ENCODE measurements around the gene C5orf46.
"Not testable (repeated sequence)": the region's sequence is repeated elsewhere in the genome, so short reads cannot be mapped to it uniquely, and the experiment has no call there.

The C5orf46 gene

DNA sequence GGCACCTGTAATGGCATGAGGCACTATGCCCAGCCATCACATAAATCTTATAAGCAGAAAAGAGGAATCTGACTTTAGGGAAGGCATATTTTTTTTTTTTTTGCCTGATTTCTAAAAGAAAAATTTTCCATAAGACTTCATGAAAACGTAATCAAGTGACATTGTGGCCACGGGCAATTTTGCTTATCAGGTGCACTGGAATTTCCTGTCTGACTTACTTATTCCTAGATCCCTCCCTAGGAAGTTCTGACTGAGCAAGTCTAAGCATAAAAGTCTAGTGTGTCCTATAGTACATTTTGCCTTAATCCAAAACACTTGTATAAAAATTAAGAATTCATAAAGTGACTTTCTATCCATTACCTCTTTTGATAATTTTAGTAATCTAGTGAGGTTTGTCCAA is 12.5 kb downstream of the C5orf46 start:
- no peak for DNase-seq

DNA sequence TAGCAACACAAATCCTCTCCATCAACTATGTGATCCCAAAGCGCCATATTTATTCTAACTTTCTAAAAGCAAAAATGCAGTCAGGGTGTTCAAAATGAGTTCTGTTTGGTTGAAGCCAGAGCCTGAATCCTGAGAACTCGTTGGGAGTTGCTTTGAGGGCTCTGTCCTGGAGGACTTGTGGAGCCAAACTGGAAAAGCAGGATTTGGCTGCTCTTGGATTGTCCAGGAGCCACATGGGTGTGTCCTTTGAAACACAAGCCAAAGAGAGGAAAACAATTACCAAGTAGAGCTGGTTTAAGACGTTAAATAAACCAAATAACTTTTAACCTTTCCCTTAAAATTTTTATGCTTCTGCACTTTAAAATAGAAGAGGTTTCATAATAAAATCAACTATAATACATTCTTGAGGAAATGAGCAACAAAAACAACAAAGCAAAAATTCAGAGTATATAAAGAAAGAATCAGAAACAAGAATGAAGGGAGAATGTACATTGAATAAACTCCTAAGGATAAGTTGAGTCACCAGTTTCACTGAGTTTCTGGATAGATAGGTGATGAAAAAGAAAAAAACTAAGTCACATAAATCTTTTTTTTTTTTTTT is 13.5 kb downstream of the C5orf46 start:
- DNase-seq = no peak

DNA sequence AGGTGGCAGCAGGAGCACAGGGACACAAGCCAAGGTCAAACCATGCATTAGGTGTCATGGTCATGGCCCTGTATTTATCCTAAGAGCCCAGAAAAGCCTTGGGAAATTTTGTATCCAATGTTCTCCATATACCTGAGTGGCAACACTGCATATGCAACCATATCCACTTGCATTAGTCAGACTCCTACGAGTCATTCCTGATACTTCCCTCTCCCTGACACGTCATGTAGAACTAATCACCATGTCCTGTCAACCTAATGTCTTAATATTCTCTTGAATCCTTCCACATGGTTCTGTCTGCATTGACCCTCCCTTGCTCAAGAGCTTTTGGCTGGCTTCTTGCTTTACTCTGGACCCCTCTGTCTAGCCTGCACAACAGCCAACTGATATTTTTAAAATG is 18.4 kb downstream of the C5orf46 start:
- DNase-seq = no peak

DNA sequence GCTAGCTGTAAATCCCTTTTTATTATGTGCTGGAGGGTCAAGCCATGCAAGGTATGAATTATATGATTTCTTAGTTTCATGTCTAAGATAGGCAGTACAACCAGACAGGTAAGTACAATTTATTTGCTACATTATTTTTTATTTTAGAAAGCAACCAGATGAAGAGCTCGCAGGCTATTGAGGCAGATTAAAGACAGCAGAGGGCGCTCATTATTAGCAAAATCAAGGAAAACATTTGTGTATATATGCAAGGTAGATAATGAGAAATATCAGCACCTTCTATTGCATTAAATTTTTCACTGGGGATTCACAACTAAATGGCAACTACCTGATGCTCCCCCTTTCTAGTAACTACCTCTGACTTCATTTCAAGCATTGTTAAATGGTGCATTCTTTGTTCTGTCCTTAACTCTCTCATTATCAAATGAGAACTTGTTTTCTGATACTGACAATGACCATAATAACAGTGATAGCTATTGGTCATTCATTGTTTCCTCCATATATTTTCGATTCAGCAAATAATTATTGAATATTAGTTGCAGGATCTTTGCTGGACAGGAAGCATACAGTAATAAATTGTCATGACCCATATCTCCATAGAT is 19.2 kb downstream of the C5orf46 start:
- DNase-seq = peak; percentile 11

DNA sequence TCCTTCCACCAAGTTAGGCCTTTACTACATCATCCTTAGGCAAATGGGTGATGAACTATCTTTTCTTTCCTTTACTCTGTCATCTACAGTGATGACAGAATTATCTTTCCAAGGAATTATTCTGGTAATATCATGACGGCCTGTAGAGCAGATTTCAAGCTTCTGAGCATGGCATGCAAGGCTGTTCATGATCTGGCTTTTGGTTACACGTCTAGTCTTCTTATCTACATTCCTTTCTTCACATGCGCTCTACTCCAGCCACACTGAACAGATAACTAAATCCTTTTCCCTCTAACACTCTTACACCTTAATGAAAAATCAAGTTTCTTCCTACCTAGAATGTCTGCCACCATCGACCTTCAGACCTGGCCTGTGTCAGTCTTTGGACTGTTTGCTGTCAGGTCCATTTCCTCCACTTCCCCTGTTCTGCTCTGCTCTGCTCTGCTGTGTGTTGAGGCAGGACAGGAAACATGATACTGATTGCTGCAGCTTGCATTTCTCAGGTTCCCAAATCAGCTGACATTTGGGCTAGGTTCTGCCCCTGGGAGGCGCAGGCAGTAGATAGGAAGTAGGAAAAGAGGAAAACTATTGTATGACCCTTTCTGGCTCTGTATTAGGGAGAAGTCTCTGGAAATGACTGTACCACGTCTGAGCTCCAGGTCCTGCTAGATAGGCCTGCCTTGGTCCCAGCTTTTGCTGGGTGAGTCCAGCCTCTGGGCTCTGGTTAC is 23.6 kb downstream of the C5orf46 start:
- no peak for DNase-seq

DNA sequence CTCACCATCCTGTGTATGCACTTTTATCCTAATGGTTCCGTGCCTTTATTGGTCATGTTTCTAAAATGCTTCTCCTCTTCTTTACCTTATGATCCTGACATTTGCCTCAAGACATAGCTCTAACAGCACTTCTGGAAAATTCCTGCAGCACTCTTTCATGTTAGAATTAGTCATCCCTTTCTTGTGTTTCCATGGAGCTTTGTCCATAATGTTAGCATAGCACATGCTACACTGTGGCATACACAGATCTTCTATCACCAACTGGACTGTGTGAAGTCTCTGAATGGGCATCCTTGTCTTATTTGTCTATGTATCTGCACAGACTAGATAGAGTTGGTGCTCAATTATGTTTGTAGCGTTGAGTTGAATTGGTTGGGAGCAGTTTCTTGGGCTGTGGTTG is 25.9 kb downstream of the C5orf46 start:
- DNase-seq = no peak

DNA sequence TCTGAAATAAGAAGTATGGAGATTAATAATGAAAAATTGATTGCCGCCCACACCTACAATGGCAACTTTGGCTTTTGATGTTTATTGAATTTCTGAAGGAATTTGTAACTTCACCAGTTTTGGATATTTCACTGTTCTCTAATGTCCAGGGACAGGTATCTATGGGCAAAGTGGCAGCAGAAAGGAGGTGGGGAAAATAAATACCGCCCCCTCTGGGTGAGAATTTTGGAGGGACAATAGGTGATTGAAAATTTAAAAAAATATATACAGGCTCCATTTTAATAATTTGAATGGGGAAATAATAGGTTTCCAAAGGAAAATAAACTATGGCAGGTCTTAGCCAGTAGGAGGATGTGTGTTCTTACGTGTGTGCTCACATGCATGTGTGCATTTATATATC is 26.6 kb downstream of the C5orf46 start:
- no peak for DNase-seq

DNA sequence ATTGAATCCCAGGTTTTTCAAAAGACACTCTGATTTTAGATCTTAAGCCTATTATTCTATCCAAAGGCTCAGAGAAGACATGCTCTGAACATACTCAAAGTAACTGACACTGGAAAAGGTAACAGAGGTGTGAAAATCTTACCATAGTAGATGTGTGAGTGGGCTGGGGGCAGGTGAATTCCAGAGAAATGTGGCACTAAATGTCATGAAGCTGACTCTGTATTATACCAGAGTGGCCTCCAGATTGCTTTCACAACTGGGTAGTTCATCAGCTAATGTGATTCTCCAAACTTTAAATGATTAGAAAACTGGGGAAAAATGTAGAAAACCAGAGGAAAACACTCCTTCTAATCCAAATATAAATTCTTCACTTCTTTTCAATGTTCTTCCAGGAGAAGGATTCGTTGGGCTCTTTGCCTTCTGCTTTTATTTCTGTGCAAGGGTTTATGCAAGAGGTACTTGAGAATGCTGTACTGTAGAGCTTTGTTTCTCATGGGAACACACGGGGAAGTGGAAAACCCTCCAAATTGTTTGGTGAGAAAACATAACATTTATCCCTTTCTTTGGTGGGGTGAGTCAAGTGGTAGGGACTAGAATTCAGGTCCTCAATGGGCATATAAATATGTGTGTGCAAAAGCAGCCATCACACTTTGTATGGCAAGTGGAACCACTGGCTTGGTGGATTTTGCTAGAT is 28.1 kb downstream of the C5orf46 start, which contains the start of gene SCGB3A2:
Gene SCGB3A2 (plus strand): TSS at position 646 of the 694 bp plus-strand sequence. CDS start 93 bp downstream, outside the sequence.
- no peak for DNase-seq

DNA sequence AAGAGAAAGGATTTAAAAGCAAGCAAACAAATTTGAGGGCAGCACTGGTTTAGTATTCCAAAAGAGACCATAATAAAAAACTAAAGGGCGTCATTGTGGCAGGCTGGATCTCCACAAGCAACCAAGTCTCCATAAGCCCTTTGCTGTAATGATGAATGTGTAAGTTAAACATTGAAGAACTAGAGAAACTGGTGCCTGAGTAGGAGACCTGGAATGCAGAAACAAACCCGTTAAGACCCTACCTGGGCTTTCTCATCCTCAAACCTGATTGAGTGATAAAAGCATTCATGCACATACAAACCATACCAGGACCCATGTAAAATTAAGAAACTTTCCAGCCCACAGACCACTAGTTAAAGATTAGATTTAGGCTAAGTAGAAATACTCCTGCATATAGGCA is 29.7 kb downstream of the C5orf46 start:
- no peak for DNase-seq

DNA sequence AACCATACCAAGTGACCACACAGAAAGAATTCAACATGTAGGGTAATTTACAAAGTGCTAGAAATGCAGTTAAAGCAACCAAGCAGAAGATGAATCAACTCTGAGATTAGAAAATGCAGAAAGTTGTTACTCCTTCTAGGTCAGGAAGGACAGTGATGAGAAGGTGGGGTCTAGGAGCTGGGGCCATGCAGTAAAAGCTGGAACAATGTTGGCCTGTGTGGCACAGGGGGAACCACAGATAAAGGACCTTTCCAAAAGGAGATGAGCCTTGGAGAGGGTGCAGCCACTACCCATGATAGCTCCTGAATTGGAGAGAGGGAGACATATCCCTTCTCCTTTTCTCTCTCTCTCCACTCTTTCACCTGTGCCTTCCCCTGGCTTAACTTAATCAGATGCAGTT is 30.2 kb downstream of the C5orf46 start:
- no peak for DNase-seq

DNA sequence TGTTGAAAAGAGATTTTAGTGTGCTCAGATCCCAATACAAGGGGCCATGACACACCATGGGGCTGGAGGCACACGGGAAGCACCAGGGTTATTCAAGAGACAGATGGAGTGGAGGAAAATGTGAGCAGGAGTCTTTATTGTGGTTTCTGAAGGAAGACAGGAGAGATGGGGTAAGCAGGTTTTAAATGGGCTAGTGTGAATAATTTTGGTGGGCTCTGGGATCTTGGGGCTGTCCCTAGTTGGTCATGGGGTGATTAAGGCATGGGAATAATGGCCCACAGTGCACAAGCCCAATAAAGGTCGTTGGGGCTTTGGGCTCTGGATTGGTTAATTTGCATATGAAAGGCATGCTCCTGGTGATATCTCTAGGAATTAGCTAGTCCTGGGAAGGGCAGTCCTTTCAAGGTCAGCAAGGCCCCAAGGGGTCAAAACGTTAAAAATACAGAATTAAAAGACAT is 31.4 kb downstream of the C5orf46 start:
- DNase-seq = no peak

DNA sequence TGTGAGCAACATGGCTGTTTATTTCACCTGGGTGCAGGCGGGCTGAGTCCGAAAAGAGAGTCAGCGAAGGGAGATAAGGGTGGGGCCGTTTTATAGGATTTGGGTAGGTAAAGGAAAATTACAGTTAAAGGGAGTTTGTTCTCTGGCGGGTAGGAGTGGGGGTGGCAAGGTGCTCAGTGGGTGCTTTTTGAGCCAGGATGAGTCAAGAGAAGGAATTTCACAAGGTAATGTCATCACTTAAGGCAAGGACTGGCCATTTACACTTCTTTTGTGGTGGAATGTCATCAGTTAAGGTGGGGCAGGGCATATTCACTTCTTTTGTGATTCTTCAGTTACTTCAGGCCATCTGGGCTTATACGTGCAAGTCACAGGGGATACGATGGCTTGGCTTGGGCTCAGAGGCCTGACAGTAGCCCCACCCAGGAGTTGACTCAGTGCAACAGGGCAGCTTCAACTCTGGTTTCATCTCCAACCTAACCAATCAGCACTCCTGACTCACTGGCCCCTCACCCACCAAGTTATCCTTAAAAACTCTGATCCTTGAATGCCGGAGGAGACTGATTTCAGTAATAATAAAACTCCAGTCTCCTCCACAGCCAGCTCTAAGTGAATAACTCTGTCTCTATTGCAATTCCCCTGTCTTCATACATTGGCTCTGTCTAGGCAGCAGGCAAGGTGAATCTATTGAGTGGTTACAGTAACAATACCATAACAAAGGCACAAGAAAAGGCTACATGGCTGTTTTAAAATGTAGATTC is 32.0 kb downstream of the C5orf46 start:
- not testable (repeated sequence) for DNase-seq

DNA sequence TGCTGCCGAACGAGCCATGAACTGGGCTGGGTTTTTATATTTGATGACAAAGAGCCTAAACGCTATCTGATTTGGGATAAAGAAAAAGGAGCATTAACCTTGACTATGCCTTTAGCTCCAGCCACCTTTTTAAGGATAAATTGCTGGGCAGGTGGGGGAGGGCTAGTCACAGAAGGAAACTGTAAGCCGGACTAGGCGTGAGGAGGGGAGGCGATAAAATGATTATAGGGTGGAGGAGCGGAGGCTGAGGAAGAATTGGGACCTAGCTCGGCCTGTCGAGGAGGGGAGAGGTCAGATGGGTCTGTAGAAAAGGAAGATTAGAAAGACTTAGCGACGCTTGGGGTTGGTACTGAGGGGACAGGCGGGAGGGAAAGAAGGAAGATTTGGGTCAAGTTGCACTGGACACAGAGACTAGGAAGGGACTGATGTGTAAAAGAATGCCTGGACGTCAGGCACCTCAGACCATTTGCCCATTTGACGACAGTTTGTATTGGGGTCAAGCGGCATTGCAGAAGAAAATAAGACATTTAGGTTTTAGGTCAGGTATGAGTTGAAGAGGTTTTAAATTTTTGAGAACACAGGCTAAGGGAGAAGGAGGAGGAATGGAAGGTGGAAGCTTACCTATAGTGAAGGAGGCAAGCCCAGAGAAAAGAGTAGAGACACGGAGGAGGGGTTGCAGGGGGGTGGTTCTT is 33.4 kb downstream of the C5orf46 start:
- DNase-seq = not testable (repeated sequence)

DNA sequence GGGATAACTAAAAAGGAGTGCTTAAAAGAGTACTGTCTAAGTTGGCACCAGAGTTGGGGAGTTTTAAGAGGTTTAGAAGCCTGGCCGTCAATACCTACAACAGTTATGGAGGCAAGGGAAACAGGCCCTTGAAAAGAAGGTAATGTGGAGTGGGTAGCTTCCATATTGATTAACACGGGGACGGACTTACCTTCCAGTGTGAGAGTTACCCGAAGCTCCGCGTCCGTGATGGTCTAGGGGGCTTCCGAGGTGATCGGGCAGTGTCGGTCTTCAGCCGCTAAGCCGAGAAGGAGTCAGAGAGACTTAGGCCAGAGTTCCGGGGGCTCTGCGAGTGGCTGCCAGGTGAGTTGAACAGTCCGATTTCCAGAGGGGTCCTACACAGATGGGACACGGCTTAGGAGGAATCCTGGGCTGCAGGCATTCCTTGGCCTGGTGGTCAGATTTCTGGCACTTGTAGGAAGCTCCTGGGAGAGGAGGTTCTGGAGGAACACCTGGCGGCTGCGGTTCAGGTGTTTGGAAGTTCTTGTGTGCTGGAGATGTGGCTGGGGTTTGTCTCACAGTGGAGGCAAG is 34.3 kb downstream of the C5orf46 start:
- not testable (repeated sequence) for DNase-seq

DNA sequence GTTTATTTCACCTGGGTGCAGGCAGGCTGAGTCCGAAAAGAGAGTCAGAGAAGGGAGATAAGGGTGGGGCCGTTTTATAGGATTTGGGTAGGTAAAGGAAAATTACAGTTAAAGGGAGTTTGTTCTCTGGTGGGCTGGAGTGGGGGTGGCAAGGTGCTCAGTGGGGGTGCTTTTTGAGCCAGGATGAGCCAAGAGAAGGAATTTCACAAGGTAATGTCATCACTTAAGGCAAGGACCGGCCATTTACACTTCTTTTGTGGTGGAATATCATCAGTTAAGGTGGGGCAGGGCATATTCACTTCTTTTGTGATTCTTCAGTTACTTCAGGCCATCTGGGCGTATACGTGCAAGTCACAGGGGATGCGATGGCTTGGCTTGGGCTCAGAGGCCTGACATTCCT is 36.4 kb downstream of the C5orf46 start:
- not testable (repeated sequence) for DNase-seq

DNA sequence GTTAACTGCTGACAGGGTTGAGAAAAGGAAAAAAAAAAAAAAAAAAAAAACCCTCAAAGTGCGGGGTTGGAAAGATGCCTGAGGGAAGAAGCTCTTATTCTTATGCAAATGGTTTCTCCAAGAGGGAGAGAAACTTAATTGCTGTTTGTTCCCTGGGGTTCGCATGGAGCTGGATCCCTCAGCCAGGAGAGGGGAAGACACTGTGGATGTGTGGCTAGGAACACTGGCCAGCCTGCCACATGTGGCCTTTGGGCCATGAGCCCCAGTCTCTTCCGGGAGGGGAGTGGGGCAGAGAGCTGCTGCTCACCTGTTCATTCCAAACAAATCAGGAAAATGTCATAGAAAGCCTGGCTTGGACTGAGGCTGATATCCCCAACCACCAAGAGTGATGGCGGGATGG is 37.2 kb downstream of the C5orf46 start:
- no peak for DNase-seq

DNA sequence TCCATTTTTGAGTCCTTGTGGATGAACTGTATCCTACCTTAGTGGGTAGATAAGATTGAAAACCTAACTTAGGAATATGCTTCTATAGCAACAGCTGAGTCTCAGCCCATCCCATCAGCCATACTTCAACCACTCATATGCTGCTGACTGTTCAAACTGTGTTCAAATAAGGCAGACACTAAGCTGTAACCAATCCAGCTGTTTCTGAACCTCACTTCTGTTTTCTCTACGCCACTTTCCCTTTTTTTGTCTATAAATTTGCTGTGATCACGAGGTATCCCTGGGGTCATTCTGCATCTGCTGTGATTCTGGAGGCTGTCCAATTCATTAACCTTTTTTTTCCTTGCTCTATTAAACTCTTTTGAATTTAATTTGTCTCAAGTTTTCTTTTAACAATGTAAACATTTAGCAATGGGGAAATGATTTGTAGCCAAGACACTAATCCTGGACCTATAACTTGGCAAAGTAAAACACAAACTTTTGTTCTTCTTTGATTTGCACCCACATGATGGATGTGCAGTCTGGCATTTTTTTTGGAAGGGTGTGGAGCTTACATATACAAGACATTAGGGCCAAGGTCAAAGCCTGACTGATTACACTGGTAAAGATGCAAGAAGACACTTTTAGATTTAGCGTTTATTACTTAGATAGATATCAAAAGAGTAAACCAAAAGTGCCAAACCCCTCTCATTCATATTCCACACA is 42.7 kb downstream of the C5orf46 start:
- DNase-seq = no peak

DNA sequence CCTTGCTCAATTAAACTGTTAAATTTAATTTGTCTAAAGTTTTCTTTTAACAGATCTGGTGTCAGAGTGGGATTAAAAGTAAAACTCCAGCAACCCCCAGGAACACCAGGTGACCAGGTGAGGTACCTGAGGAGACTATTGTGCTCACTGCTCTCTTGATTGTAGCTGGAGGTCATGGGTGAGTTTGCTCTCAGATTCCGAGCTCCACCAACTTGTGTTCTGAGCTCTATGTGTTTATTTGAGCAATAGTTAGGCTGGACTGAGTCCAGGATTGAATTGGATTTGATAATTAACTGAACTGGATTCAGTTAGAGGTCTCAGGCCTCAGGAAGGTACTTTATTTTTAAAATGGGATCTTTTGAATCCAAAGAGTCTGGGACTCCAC is 45.7 kb downstream of the C5orf46 start:
- no peak for DNase-seq

DNA sequence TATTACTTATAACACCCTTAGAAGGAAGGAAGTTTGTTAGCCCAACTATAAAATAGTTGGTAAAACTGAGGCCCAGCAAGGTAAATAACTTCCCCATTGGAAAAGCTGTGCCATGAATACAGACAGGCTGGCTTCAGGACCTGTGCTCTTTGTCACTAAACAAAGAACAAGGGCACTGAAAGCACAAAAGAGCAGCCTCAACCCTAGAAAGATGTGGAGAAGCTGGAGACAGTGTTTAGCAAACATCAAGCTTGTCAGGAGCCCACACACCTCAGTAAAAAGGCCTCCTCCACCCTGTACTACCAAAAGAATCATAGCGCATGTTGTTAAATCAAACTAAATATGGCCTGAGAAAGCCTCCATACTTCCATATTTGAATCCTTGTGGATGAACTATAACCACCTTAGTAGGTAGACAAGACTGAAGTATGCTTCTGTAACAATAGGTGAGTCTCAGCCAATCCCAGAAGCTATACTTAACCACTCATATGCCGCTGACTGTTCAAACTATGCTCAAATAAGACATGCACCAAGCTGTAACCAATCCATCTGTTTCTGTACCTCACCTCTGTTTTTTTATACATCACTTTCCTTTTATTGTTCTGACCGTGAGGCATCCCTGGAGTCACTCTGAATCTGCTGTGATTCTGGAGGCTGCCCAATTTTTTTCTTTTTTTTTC is 46.2 kb downstream of the C5orf46 start:
- no peak for DNase-seq

DNA sequence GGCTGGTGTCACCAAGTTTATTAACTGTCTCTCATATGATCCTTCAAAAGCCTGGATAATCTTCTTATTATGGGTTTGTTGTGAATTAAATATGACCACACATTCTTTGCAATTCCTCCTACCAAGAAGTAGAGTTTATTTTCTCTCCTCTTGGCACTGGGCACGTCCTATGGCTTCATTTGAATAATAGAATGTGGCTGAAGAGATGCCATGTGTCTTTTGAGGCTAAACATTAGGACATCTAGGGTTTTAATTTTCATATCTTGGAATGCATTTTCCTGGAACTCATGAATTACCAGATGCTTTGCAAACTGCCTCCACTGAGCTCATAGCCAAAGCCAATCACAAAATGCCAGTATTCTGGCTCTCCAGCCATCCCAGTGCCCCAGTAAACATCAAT is 47.8 kb downstream of the C5orf46 start:
- DNase-seq = no peak
